Kidney (tissue), 22 donors: ENCODE results near the gene OSCP1. TPM values are rescaled to one million over a fixed set of nuclear protein-coding genes. Genes with fewer than 3 reads are reported as not detected.

Experiments
- DNase-seq, 5 donors: peaks; one replicate each; pipeline ENCODE4 v3.0.0-alpha.2; 2013 to 2020
- FAIRE-seq: peaks from 2 replicates; lab custom pipeline; 2012; peaks lifted over from hg19 to GRCh38; lab: Jason Lieb, UNC
- H3K27ac ChIP-seq, 2 donors: one replicate each; pipeline ENCODE4 v1.7.0; 2013; ENCODE audit warnings: low read depth in 2 of 2, low read length in 2 of 2, inconsistent platforms in 1 of 2
- H3K27me3 ChIP-seq: one replicate; pipeline ENCODE4 v1.7.1; 2013; ENCODE audit warnings: low read length, inconsistent platforms; ENCODE audit not compliant: control insufficient read depth, insufficient read depth
- H3K36me3 ChIP-seq, 3 donors: one replicate each; pipeline versions ENCODE4 v1.7.0 to v1.7.1; 2013; ENCODE audit warnings: low read length in 3 of 3, control low read depth in 1 of 3, inconsistent platforms in 1 of 3; ENCODE audit not compliant: insufficient read depth in 3 of 3, control insufficient read depth in 2 of 3
- H3K4me1 ChIP-seq, 3 donors: one replicate each; pipeline versions ENCODE4 v1.7.0 to v1.7.1; 2013; ENCODE audit warnings: low read length in 3 of 3, inconsistent platforms in 1 of 3, low read depth in 1 of 3; ENCODE audit not compliant: control insufficient read depth in 2 of 3, insufficient read depth in 2 of 3
- H3K4me3 ChIP-seq, 3 donors: one replicate each; pipeline versions ENCODE4 v1.7.0 to v1.8.1; 2013; ENCODE audit warnings: low read length in 3 of 3, control low read depth in 1 of 3, inconsistent platforms in 1 of 3
- H3K9ac ChIP-seq, 3 donors: one replicate each; pipeline versions ENCODE4 v1.7.0 to v1.7.1; 2013; ENCODE audit warnings: low read length in 3 of 3, control low read depth in 1 of 3, inconsistent platforms in 1 of 3
- H3K9me3 ChIP-seq, 3 donors: one replicate each; pipeline versions ENCODE4 v1.7.0 to v1.7.1; 2013; ENCODE audit warnings: low read length in 3 of 3, control low read depth in 1 of 3, inconsistent platforms in 1 of 3; ENCODE audit not compliant: control insufficient read depth in 2 of 3, insufficient read depth in 1 of 3
- CTCF ChIP-seq: IDR thresholded peaks from 3 replicates; pipeline ENCODE4 v1.5.1; 2012; ENCODE audit warnings: mild to moderate bottlenecking, moderate library complexity, borderline replicate concordance; ENCODE audit not compliant: insufficient read depth; ENCODE audit errors: extremely low read depth
- intact Hi-C: fragments of 100-400 bp; cut with DNase I; formaldehyde crosslinking; loops from one replicate; pipeline ENCODE4 v1.11.1; 2022
- long read RNA-seq, 10 donors: library from polyadenylated mRNA in 1 of 10; unstranded in 1 of 10; transcript quantifications; one replicate each; pipeline ENCODE4 v2.0.0 and lab custom pipeline, GENCODE V29; 2021 to 2026
- polyA plus RNA-seq: library from polyadenylated mRNA; stranded (reverse); fragments of 350-450 nt; fragmentation: Illumina TruSeq; extraction: RNeasy Lipid Tissue Mini Kit (QIAGEN cat#74804); gene quantifications from one replicate; pipeline ENCODE4 v1.2.3, GENCODE V29; 2014; ENCODE audit warnings: low read depth, low replicate concordance; ENCODE audit not compliant: insufficient read depth
- total RNA-seq: library from RNA; stranded (reverse); fragmentation: NEBNext Ultra II Directional; extraction: Animal tissue kit (Norgen Biotek cat#: 25700); gene quantifications from one replicate; pipeline ENCODE4 v1.2.1, GENCODE V29; 2021
- donor health status: control.
- donor health status: control.
- donor health status: control.
- donor health status: control.
- donor health status: control.
- donor health status: DM: yes; HTN: yes; CAD: no.
- donor health status: Normal renal cell carcinoma (clear cell type).

OSCP1 gene
- total RNA-seq (22.0 TPM), polyA plus RNA-seq (27.8 TPM)
- long read RNA-seq, donor 1, partial matches to known transcripts, result 0 of 1 reads
- long read RNA-seq, donor 1, other reads (novel, unspliced or antisense), result 0 of 1 reads
- long read RNA-seq, donor 2, transcript OSCP1-201 (10 exons, 1,455 nt), result major isoform, 5 of 7 reads
- long read RNA-seq, donor 2, partial matches to known transcripts, result 0 of 7 reads
- long read RNA-seq, donor 2, other reads (novel, unspliced or antisense), result 0 of 7 reads
- long read RNA-seq, donor 3, partial matches to known transcripts, result 0 of 2 reads
- long read RNA-seq, donor 3, other reads (novel, unspliced or antisense), result 0 of 2 reads
- long read RNA-seq, donor 4, partial matches to known transcripts, result 0 of 2 reads
- long read RNA-seq, donor 4, other reads (novel, unspliced or antisense), result 0 of 2 reads
- long read RNA-seq, donor 5, result 0 reads
- long read RNA-seq, donor 6, transcript OSCP1-201 (10 exons, 1,455 nt), result major isoform, 6 of 7 reads
- long read RNA-seq, donor 6, partial matches to known transcripts, result 0 of 7 reads
- long read RNA-seq, donor 6, other reads (novel, unspliced or antisense), result 0 of 7 reads
- long read RNA-seq, donor 7, transcript OSCP1-201 (10 exons, 1,455 nt), result major isoform, 7 of 13 reads
- long read RNA-seq, donor 7, partial matches to known transcripts, result 3 of 13 reads
- long read RNA-seq, donor 7, other reads (novel, unspliced or antisense), result 1 of 13 reads
- long read RNA-seq, donor 8, partial matches to known transcripts, result 0 of 4 reads
- long read RNA-seq, donor 8, other reads (novel, unspliced or antisense), result 0 of 4 reads
- long read RNA-seq, donor 9, partial matches to known transcripts, result 0 of 4 reads
- long read RNA-seq, donor 9, other reads (novel, unspliced or antisense), result 0 of 4 reads
- long read RNA-seq, donor 10, partial matches to known transcripts, result 0 of 4 reads
- long read RNA-seq, donor 10, other reads (novel, unspliced or antisense), result 0 of 4 reads

GRCh38 chr1:36450270-36450918 is at the start of gene OSCP1:
Gene OSCP1 (minus strand): TSS chr1:36450451. CDS start chr1:36450369, 82 bp downstream.
- intact Hi-C loops, result no loop called here
- TF ChIP-seq CTCF, result no peak

GRCh38 chr1:36497207-36497606 is 47.0 kb upstream of the OSCP1 start:
- DNase-seq, result no peak
- H3K27ac ChIP-seq, result no peak overlapping the region
- no peaks in the 10 kb centered on the region for H3K9me3 ChIP-seq
- H3K4me1 ChIP-seq, result no peaks in the 10 kb centered on the region
- no peak for FAIRE-seq
- no peaks in the 10 kb centered on the region for H3K36me3 ChIP-seq
- H3K4me3 ChIP-seq, result no peak overlapping the region
- H3K27me3 ChIP-seq, result no peaks in the 10 kb centered on the region
- no peak for TF ChIP-seq CTCF
- intact Hi-C loops, result no loop called here
- no peak overlapping the region for H3K9ac ChIP-seq

More at GRCh38 chr1:36450270-36450918, at the start of gene OSCP1:
- Histone ChIP-seq H3K4me1 (peaks cover 0 to 2% (median 0%) of the 10 kb centered on the region in 3 donors), H3K9me3 (no peaks in the 10 kb centered on the region), H3K9ac (peak within 1 kb of the TSS; percentile 71 to 98 (median 72)), H3K27me3 (no peaks in the 10 kb centered on the region), H3K27ac (peak within 1 kb of the TSS; percentile 97 to 99), H3K36me3 (peaks cover 2 to 11% (median 5%) of the 10 kb centered on the region in 3 donors), H3K4me3 (peak within 1 kb of the TSS; percentile 74 to 88 (median 87))
- DNase-seq, result peak; percentile 96 to 99 (median 98)
- peak; percentile 87 for FAIRE-seq

- intact Hi-C loops, result no loop called here
- Histone ChIP-seq H3K4me1 (no peaks in the 10 kb centered on the region), H3K9ac (no peak overlapping the region), H3K9me3 (no peaks in the 10 kb centered on the region), H3K4me3 (no peak overlapping the region), H3K27ac (no peak overlapping the region), H3K36me3 (no peaks in the 10 kb centered on the region), H3K27me3 (no peaks in the 10 kb centered on the region)
- FAIRE-seq, result no peak
- no peak for DNase-seq
- no peak for TF ChIP-seq CTCF
These were observed 44.7 kb upstream of the OSCP1 start for GRCh38 chr1:36494971-36495370.
